ENCODE measurements around the gene GLI3.

DNA sequence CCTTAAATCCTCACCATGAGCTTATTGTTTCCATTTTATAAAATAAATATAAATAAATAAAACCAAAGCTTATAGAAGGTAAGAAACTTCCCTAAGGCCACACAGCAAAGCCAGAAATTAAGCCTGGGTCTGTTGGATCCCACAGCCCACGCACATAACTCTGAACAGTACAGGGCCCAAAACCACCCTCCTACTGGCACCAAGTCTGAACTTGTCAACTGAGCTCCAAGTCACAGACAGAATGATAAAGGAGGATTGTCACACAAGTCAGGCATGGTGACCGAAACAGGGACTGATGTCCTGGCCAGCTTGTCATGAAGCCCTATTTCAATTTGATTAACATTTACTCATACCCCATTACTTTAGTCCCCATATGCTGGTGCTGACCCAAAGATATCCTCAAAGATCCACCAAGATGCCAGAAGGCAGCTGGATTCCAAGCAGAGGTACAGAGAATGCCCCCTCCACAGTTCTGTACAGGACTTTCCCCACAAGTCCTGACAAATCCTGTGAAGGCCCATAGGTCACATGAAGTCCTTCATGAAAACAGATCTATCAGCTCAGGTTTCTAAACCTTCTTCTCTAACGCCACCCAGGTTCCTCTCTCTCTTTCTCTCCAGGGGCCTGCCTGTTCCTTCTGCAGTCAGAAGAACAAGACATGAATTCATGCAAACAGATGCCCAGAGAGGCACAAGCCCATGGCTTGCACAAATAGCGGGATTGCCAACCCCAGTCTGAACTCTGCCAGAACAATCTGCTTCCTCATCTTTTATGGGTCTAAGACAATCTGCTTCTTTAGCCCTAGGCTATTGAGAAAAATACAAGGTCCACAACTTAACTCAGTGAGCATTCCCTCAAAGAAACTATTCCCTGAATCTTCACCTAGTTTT, 60.9 kb downstream of the GLI3 start:
- no peak for TF ChIP-seq EZH2 (IDR thresholded peaks at IDR 0.05; ENCODE audit: insufficient read depth, low read length)
- TF ChIP-seq, protein P1, sequence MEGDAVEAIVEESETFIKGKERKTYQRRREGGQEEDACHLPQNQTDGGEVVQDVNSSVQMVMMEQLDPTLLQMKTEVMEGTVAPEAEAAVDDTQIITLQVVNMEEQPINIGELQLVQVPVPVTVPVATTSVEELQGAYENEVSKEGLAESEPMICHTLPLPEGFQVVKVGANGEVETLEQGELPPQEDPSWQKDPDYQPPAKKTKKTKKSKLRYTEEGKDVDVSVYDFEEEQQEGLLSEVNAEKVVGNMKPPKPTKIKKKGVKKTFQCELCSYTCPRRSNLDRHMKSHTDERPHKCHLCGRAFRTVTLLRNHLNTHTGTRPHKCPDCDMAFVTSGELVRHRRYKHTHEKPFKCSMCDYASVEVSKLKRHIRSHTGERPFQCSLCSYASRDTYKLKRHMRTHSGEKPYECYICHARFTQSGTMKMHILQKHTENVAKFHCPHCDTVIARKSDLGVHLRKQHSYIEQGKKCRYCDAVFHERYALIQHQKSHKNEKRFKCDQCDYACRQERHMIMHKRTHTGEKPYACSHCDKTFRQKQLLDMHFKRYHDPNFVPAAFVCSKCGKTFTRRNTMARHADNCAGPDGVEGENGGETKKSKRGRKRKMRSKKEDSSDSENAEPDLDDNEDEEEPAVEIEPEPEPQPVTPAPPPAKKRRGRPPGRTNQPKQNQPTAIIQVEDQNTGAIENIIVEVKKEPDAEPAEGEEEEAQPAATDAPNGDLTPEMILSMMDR (IDR thresholded peaks at IDR 0.05; ENCODE audit: insufficient read depth, low read depth, low read length): no peak
